ENCODE data around the gene GLS. TPM values are rescaled to one million over a fixed set of nuclear protein-coding genes. Genes with fewer than 3 reads are reported as not detected.

The GLS gene
- total RNA-seq, 1 donor from 2014 or later: 220 TPM

DNA sequence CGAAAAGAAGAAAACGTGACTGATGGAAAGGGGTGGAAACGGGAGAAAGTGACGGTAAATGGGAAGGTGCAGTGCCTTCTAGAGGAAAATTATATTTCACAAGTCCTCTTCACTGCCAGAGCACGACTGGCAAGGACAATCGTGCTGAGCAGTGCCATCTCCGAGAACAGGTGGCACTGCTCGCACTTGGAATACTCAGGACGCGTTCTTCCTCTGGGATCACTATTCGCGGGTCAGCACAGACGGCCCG lies 133.0 kb downstream of the GLS start:
- H3K9me3 Mint-ChIP-seq: peaks cover 5% of the 10 kb centered on the region
- H3K27me3 Mint-ChIP-seq (ENCODE audit: insufficient read depth): no peaks in the 10 kb centered on the region
- no peak overlapping the region for H3K27ac Mint-ChIP-seq
- no peak for DNase-seq (ENCODE audit: low spot score)
- H3K4me1 Mint-ChIP-seq (ENCODE audit: low read depth): peaks cover 48% of the 10 kb centered on the region
- intact Hi-C loops (cut with micrococcal nuclease): loop anchor here (1.0 to 10.0 kb wide), 8 partner anchors 8 to 1571 kb away; partner anchors contain the start of genes ASNSD1, MFSD6, NEMP2 and WDR75
- H3K36me3 Mint-ChIP-seq (ENCODE audit: low read depth): peaks cover 21% of the 10 kb centered on the region
- H3K4me3 Mint-ChIP-seq: no peak overlapping the region

DNA sequence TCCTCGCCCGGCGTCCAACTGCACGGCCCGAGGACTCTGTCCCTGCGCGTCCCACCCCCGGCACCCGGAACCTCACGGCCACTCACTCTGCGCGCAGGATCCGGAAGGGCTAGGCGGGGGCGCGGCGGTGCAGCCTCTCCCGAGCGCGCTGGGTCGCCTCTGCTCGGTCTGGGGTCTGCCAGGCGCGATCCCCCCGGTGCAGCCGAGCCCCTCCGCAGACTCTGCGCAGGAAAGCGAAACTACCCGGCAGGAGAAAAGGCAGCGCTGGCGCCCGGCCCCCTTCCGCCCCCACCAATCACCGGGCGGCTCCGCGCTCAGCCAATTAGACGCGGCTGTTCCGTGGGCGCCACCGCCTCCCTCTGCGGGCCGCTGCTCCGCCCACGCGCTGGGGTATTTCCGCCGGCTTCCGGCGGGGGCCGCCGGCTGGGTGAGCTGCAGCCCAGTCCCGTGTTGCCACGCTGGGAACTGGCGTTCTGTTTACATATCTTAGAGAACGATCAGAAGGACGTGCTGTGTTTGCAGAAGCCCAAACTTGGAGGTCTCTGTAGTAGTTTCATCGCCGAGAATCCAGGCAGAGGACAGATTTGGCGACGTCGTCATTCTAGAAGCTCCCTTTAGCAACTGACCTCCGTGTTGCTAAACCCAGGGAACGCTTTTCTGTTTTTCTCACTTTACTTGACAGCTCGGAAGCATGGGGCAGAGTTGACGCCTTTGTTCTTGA lies 133.5 kb downstream of the GLS start, which contains the start of gene STAT1:
TSS of gene STAT1 (minus strand) at position 240 of the 721 bp plus-strand sequence. CDS start 4,168 bp downstream, outside the sequence.
- intact Hi-C loops (cut with micrococcal nuclease): loop anchor here (1.0 to 10.0 kb wide), 11 partner anchors 8 to 1572 kb away; partner anchors contain the start of genes ASNSD1, MFSD6, NEMP2 and WDR75
- peak; percentile 97 for DNase-seq (ENCODE audit: low spot score)
- H3K9me3 Mint-ChIP-seq: peaks cover 5% of the 10 kb centered on the region
- H3K4me3 Mint-ChIP-seq: no peak within 1 kb of the TSS
- H3K36me3 Mint-ChIP-seq (ENCODE audit: low read depth): peaks cover 18% of the 10 kb centered on the region
- H3K27ac Mint-ChIP-seq: no peak within 1 kb of the TSS
- H3K27me3 Mint-ChIP-seq (ENCODE audit: insufficient read depth): no peaks in the 10 kb centered on the region
- peaks cover 49% of the 10 kb centered on the region for H3K4me1 Mint-ChIP-seq (ENCODE audit: low read depth)

DNA sequence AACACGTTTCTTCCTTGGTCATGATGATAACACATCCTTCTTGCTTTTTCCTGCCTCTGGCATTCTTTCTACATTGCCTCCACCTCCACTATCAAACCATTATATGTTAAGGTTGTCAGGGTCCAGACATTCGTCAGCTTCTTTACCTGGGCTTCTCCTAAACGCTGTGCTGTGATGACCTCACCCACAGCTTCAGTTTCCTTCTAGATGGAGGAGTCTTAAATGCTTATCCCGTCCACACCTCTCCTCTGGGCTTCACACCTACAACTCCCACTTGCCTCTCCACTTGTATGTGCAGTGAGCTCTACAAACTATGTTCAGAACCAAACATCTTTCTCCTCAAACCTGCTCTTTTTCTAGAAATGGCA lies 134.0 kb downstream of the GLS start:
- Mint-ChIP-seq H3K36me3 (ENCODE audit: low read depth) (peaks cover 14% of the 10 kb centered on the region), H3K27me3 (ENCODE audit: insufficient read depth) (no peaks in the 10 kb centered on the region), H3K9me3 (peaks cover 5% of the 10 kb centered on the region), H3K4me3 (no peak overlapping the region), H3K27ac (no peak overlapping the region), H3K4me1 (ENCODE audit: low read depth) (peaks cover 51% of the 10 kb centered on the region)
- intact Hi-C loops (cut with micrococcal nuclease): loop anchor here (1.0 to 10.0 kb wide), 8 partner anchors 8 to 1572 kb away; partner anchors contain the start of genes ASNSD1, MFSD6, NEMP2 and WDR75
- no peak for DNase-seq (ENCODE audit: low spot score)

Other genes with a start within 250 kb of the GLS start
- 34.1 and 35.3 TPM in 2 replicates for gene NAB1, start 231.7 kb upstream of the GLS start, total RNA-seq
- gene STAT1, start 133.3 kb downstream of the GLS start, total RNA-seq: 129 and 136 TPM in 2 replicates